Activated naive CD4-positive, alpha-beta T cell treated with anti-CD3 and anti-CD28 coated beads, Interleukin-2, amount 50 U/mL, for 24 hours (primary cell): ENCODE results near the gene TGFBR1.

ENCODE experiments used
- H3K27ac Mint-ChIP-seq: one replicate; pipeline ENCODE4 v1.8.0; 2021; ENCODE audit warnings: mild to moderate bottlenecking, mixed read lengths
- H3K27me3 Mint-ChIP-seq: one replicate; pipeline ENCODE4 v1.8.0; 2021; ENCODE audit warnings: mixed read lengths
- H3K36me3 Mint-ChIP-seq: one replicate; pipeline ENCODE4 v1.8.0; 2021; ENCODE audit warnings: mixed read lengths
- H3K4me1 Mint-ChIP-seq: one replicate; pipeline ENCODE4 v1.8.0; 2021; ENCODE audit warnings: mixed read lengths
- H3K4me3 Mint-ChIP-seq: one replicate; pipeline ENCODE4 v1.8.0; 2021; ENCODE audit warnings: mild to moderate bottlenecking, mixed read lengths
- H3K9me3 Mint-ChIP-seq: one replicate; pipeline ENCODE4 v1.8.0; 2021; ENCODE audit warnings: mixed read lengths

TGFBR1 gene

DNA sequence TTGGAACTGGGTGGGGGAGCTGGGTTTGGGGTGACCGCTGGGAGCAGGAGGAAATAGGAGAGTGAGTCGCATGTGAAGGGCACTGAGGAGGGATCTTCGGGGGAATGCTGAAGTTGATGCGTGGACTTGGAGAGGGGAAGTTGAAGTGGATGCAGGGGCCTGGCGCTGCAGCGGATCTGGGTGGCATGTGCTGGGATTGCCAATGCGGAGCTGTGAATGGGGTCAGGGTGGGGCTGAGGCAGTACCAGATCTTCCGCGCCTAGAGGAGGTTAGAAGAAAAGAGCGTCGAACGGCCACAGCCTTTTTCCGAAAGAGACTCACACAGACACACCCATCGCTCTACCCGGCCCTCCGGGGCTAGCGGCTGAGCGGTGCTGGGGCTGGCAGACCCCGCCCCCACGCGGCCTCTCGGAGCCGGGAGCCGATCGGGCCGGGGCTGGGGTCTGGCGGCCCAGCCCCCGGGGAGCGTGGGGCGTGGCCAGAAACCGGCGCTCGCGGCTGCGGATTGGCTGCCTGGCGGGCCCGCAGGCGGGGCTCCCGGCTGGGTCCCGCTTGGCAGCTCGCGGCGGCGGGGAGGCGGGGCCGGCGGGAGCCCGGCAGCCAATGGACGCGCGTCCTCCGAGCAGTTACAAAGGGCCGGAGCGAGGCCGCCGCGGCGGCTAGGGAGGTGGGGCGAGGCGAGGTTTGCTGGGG is at the start of gene TGFBR1:
TGFBR1 (plus strand) TSS at position 655 of the 693 bp plus-strand sequence. CDS start 93 bp downstream, outside the sequence.
- H3K9me3 Mint-ChIP-seq = no peaks in the 10 kb centered on the region
- no peaks in the 10 kb centered on the region for H3K27me3 Mint-ChIP-seq
- no peaks in the 10 kb centered on the region for H3K36me3 Mint-ChIP-seq
- H3K4me1 Mint-ChIP-seq = peaks cover 62% of the 10 kb centered on the region
- H3K4me3 Mint-ChIP-seq = peak within 1 kb of the TSS; percentile 91
- peak within 1 kb of the TSS; percentile 85 for H3K27ac Mint-ChIP-seq

GRCh38 chr9:99055384-99055783 is 49.5 kb upstream of the TGFBR1 start:
- peaks cover 5% of the 10 kb centered on the region for H3K9me3 Mint-ChIP-seq
- peaks cover 4% of the 10 kb centered on the region for H3K36me3 Mint-ChIP-seq
- peak overlapping the region; percentile 37 for H3K27ac Mint-ChIP-seq
- H3K4me1 Mint-ChIP-seq = peaks cover 82% of the 10 kb centered on the region
- no peaks in the 10 kb centered on the region for H3K27me3 Mint-ChIP-seq
- H3K4me3 Mint-ChIP-seq = peak overlapping the region; percentile 56

- peaks cover 5% of the 10 kb centered on the region for H3K9me3 Mint-ChIP-seq
- no peaks in the 10 kb centered on the region for H3K27me3 Mint-ChIP-seq
- H3K36me3 Mint-ChIP-seq = peaks cover 4% of the 10 kb centered on the region
- no peak overlapping the region for H3K4me3 Mint-ChIP-seq
- H3K4me1 Mint-ChIP-seq = peaks cover 89% of the 10 kb centered on the region
- H3K27ac Mint-ChIP-seq = no peak overlapping the region
Observed at GRCh38 chr9:99056186-99056585, 48.7 kb upstream of the TGFBR1 start.

- H3K9me3 Mint-ChIP-seq = peaks cover 5% of the 10 kb centered on the region
- H3K27me3 Mint-ChIP-seq = no peaks in the 10 kb centered on the region
- H3K27ac Mint-ChIP-seq = peak overlapping the region; percentile 75
- peaks cover 4% of the 10 kb centered on the region for H3K36me3 Mint-ChIP-seq
- peak overlapping the region; percentile 77 for H3K4me3 Mint-ChIP-seq
- H3K4me1 Mint-ChIP-seq = peaks cover 83% of the 10 kb centered on the region
Observed at GRCh38 chr9:99056886-99057664, 47.8 kb upstream of the TGFBR1 start.

DNA sequence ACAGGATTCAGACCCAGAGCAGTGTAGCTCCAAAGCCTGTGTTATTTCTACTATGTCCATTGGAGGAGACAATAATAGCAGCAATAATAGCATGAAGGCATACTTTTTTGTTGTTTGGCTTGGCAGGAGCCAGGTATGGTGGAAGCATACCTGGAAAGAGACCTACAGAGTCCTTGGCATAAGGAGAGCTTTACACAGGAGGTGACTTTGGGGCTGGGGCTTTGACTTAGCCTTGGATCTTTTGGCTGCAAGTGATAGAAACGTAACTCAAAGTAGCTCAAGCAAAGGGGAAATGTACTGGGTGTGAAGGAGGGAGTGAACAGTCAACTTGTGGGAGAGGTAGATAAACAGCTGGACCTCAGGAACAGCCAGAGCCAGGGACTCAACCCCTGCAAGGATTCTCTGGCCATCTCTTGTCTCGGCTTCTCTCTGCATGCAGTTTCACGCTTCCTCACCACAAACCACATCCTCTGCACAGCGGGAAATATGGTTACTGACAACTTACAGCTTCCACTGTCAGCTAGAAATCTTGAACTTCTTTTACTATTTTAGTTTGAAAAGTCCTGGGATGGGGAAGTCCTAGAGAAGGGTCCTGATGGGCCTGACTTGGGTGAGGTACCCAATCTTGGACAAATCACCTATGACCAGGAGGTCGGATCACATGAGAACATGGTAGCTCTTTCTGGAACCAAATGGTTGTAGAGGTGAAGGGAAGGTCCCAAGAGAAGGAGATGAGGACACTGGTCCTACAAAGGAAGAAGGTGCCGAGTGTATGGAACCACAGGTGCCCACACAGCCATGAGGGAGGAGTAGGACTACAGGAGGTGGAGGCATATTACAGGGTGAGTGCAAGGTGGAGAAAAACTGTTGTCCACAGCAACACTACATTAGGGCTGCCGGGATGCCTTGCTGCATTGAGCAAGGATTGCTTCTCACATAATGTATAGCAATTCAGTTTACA is 47.0 kb upstream of the TGFBR1 start:
- Mint-ChIP-seq H3K4me3 (peak overlapping the region; percentile 77), H3K9me3 (peaks cover 5% of the 10 kb centered on the region), H3K27ac (peak overlapping the region; percentile 75), H3K36me3 (peaks cover 4% of the 10 kb centered on the region), H3K27me3 (no peaks in the 10 kb centered on the region), H3K4me1 (peaks cover 81% of the 10 kb centered on the region)

DNA sequence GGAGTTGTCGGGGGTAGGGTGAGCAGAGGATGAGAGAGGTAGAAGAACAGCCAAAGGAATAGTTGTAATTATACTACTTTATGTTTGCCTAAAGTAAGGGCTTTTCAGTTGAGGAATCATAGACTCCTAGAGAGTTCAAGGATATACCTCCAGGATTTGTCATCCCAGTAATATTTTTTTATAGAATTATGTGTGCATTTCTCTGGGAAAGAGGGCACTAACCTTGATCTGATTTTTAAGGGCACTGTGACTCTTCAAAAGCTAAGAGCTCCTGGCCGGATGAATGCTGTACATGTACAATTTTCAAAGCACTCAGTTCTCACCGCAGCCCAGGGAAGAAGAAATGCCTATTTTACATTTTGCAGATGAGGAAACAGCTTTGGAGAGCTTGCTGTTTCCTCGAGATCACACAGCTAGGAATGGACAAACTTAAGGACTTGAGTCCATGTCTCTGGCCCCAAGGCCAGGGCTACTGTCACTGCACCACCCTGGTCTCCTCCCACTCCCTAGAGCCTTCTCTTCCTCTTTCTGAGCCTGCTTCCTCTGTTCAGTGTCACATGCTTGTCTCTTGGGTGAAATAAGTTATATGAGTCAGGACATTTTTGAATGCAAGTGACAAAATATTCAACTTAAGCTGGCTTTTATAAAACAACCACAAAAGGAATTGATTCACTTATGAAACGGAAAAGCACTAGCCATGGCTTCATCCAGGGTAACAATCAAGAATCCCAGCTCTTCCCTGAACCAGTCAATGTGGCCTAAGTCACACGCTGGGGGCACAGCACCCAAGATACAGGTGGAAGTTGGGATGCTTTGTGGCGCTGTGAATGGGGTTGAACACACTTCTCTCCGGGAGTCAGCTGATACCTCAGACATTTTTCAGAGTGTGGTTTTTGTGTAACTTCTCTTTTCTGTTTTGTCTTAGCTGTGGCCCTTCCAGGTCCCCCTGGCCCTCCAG is 45.7 kb upstream of the TGFBR1 start:
- Mint-ChIP-seq H3K9me3 (peaks cover 5% of the 10 kb centered on the region), H3K4me1 (peaks cover 78% of the 10 kb centered on the region), H3K36me3 (peaks cover 4% of the 10 kb centered on the region), H3K27ac (no peak overlapping the region), H3K4me3 (peak overlapping the region; percentile 77), H3K27me3 (no peaks in the 10 kb centered on the region)

DNA sequence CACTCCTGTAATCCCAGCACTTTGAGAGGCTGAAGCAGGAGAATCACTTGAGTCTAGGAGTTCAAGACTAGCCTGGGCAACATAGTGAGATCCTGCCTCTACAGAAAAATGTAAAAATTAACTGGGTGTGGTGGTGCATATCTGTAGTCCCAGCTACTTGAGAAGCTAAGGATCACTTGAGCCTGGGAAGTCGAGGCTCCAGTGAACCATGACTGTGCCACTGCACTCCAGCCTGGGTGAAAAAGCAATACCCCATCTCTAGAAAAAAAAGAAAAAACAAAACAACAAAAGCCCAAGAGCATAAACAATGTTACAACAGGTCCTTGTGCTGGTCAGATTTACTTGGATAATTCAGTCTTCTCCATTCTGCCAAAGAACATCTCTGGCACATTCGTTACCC is 44.3 kb upstream of the TGFBR1 start:
- H3K4me3 Mint-ChIP-seq = no peak overlapping the region
- peaks cover under 1% of the 10 kb centered on the region for H3K9me3 Mint-ChIP-seq
- H3K36me3 Mint-ChIP-seq = peaks cover under 1% of the 10 kb centered on the region
- no peaks in the 10 kb centered on the region for H3K27me3 Mint-ChIP-seq
- H3K4me1 Mint-ChIP-seq = peaks cover 76% of the 10 kb centered on the region
- H3K27ac Mint-ChIP-seq = no peak overlapping the region

- Mint-ChIP-seq H3K36me3 (no peaks in the 10 kb centered on the region), H3K9me3 (no peaks in the 10 kb centered on the region), H3K27ac (no peak overlapping the region), H3K27me3 (no peaks in the 10 kb centered on the region), H3K4me1 (peaks cover 61% of the 10 kb centered on the region), H3K4me3 (no peak overlapping the region)
Observed at GRCh38 chr9:99062549-99062948, 42.4 kb upstream of the TGFBR1 start.

- Mint-ChIP-seq H3K4me1 (peaks cover 57% of the 10 kb centered on the region), H3K4me3 (no peak overlapping the region), H3K36me3 (no peaks in the 10 kb centered on the region), H3K9me3 (no peaks in the 10 kb centered on the region), H3K27me3 (no peaks in the 10 kb centered on the region), H3K27ac (no peak overlapping the region)
Observed at GRCh38 chr9:99063522-99063921, 41.4 kb upstream of the TGFBR1 start.

GRCh38 chr9:99066571-99066970 is 38.3 kb upstream of the TGFBR1 start:
- Mint-ChIP-seq H3K36me3 (no peaks in the 10 kb centered on the region), H3K4me1 (peaks cover 62% of the 10 kb centered on the region), H3K27me3 (no peaks in the 10 kb centered on the region), H3K4me3 (no peak overlapping the region), H3K9me3 (no peaks in the 10 kb centered on the region), H3K27ac (no peak overlapping the region)

GRCh38 chr9:99069075-99069474 is 35.8 kb upstream of the TGFBR1 start:
- Mint-ChIP-seq H3K9me3 (no peaks in the 10 kb centered on the region), H3K4me3 (no peak overlapping the region), H3K4me1 (peaks cover 54% of the 10 kb centered on the region), H3K27ac (peak overlapping the region; percentile 32), H3K27me3 (no peaks in the 10 kb centered on the region), H3K36me3 (no peaks in the 10 kb centered on the region)

GRCh38 chr9:99069546-99069945 is 35.4 kb upstream of the TGFBR1 start:
- Mint-ChIP-seq H3K9me3 (no peaks in the 10 kb centered on the region), H3K4me1 (peaks cover 54% of the 10 kb centered on the region), H3K36me3 (no peaks in the 10 kb centered on the region), H3K27me3 (no peaks in the 10 kb centered on the region), H3K4me3 (no peak overlapping the region), H3K27ac (no peak overlapping the region)

- Mint-ChIP-seq H3K4me3 (no peak overlapping the region), H3K9me3 (no peaks in the 10 kb centered on the region), H3K27me3 (no peaks in the 10 kb centered on the region)
Observed at GRCh38 chr9:99070681-99071080, 34.2 kb upstream of the TGFBR1 start.

DNA sequence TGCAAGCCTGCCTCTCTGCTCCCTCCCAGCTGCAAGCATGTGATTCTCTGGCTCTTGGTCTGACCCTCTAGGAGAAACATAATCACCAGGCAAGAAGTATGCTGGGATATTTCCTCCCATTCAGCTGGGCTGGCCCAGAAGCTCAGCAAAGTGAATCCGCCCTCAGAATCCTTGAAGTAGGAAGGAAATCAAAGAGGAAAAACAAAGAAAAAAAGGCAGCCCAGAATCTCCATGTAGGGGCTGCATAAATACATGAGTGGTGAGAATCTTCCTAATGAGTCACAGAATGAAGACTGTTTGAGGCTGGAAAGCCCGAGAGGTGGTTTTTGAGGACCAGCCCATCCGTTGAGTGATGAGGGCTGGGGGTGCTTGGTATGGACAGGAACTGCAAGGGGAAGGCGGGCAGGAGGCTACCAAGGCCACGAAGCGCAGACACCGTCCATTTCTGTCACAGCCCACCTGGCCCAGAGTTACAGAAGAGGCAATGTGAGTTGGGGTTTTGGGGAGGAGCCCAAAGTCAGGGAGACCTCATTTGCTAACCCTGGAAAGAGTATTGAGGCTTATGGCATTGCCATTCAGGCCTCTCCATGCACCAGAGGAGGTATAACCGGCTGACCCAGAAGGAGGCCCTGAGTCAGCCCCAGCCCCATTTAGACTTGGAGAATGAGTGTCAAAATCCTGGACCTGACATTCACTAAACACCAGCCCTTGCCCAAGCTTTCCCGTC is 33.4 kb upstream of the TGFBR1 start:
- Mint-ChIP-seq H3K36me3 (no peaks in the 10 kb centered on the region), H3K9me3 (no peaks in the 10 kb centered on the region), H3K4me3 (no peak overlapping the region), H3K27me3 (no peaks in the 10 kb centered on the region), H3K27ac (peak overlapping the region; percentile 53), H3K4me1 (peaks cover 66% of the 10 kb centered on the region)

More at GRCh38 chr9:99070681-99071080, 34.2 kb upstream of the TGFBR1 start:
- Mint-ChIP-seq H3K36me3 (no peaks in the 10 kb centered on the region), H3K4me1 (peaks cover 58% of the 10 kb centered on the region), H3K27ac (peak overlapping the region; percentile 30)
